Activated naive CD8-positive, alpha-beta T cell treated with anti-CD3 and anti-CD28 coated beads for 36 hours (primary cell): ENCODE results near the gene DLG3. TPM values are rescaled to one million over a fixed set of nuclear protein-coding genes. Genes with fewer than 3 reads are reported as not detected.
"Not testable (repeated sequence)": the region's sequence is repeated elsewhere in the genome, so short reads cannot be mapped to it uniquely, and the experiment has no call there.

Experiments used
- DNase-seq: peaks from one replicate; pipeline ENCODE4 v3.0.0; 2021
- H3K27ac Mint-ChIP-seq: one replicate; pipeline ENCODE4 v1.8.0; 2022; ENCODE audit warnings: mild to moderate bottlenecking, moderate library complexity, mixed read lengths
- H3K27me3 Mint-ChIP-seq: one replicate; pipeline ENCODE4 v1.8.0; 2022; ENCODE audit warnings: mild to moderate bottlenecking, mixed read lengths
- H3K36me3 Mint-ChIP-seq: one replicate; pipeline ENCODE4 v1.8.0; 2021; ENCODE audit warnings: mild to moderate bottlenecking, mixed read lengths
- H3K4me1 Mint-ChIP-seq: one replicate; pipeline ENCODE4 v1.8.0; 2021; ENCODE audit warnings: mixed read lengths
- H3K4me3 Mint-ChIP-seq: one replicate; pipeline ENCODE4 v1.8.0; 2022; ENCODE audit warnings: mild to moderate bottlenecking, moderate library complexity, mixed read lengths
- H3K9me3 Mint-ChIP-seq: one replicate; pipeline ENCODE4 v1.8.0; 2022; ENCODE audit warnings: mixed read lengths
- total RNA-seq, 2 experiments: library from RNA; stranded (reverse); gene quantifications; one replicate each; pipeline ENCODE4 v1.2.3, GENCODE V29; 2021

Gene DLG3
- total RNA-seq, 2 experiments from 2014 or later, result 22.8 to 25.8 TPM

- no peak overlapping the region for H3K4me3 Mint-ChIP-seq
- peaks cover 4% of the 10 kb centered on the region for H3K27me3 Mint-ChIP-seq
- no peak overlapping the region for H3K27ac Mint-ChIP-seq
- H3K36me3 Mint-ChIP-seq, result peaks cover 4% of the 10 kb centered on the region
- no peak for DNase-seq
- H3K9me3 Mint-ChIP-seq, result no peaks in the 10 kb centered on the region
- H3K4me1 Mint-ChIP-seq, result peaks cover 18% of the 10 kb centered on the region
Measured at GRCh38 chrX:70505451-70505841, 60.8 kb downstream of the DLG3 start.

DNA sequence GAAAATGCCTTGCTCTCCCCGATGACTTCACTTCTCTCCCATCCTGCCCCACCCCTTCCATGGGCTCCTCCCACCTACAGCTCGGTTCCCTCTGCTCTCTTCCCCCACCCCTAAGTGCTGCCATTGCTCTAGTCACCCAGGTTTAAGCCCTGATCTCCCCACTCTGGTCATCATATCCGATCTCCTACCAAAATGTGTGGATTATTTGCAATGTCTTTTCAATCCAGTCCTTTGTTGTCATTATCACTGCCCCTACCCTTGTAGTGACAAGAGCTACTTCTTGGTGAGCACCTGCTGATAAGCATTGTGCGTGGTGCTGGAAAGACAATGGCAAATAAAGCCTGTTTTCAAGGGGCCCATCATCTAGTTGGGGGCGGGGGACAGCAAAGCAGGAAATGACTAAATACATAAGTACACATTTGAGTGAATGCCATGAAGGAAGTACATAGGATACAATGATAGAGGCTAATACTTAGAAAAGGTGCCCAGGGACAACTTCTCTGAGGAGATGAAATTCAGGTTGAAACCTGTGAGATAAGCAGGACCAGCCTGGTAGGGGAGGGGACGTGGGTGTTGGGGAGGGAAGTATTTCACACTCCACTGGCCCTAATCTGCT lies 63.8 kb downstream of the DLG3 start:
- H3K4me1 Mint-ChIP-seq, result peaks cover 18% of the 10 kb centered on the region
- peak overlapping the region; percentile 22 for H3K27ac Mint-ChIP-seq
- H3K36me3 Mint-ChIP-seq, result peaks cover 1% of the 10 kb centered on the region
- peak; percentile 13 for DNase-seq
- no peaks in the 10 kb centered on the region for H3K9me3 Mint-ChIP-seq
- H3K27me3 Mint-ChIP-seq, result peaks cover 9% of the 10 kb centered on the region
- no peak overlapping the region for H3K4me3 Mint-ChIP-seq

- Mint-ChIP-seq H3K9me3 (no peaks in the 10 kb centered on the region), H3K4me3 (no peak overlapping the region), H3K27ac (peak overlapping the region; percentile 22), H3K4me1 (peaks cover 18% of the 10 kb centered on the region), H3K27me3 (peaks cover 9% of the 10 kb centered on the region), H3K36me3 (peaks cover 1% of the 10 kb centered on the region)
- DNase-seq, result no peak
Measured at GRCh38 chrX:70509078-70509477, 64.4 kb downstream of the DLG3 start.

DNA sequence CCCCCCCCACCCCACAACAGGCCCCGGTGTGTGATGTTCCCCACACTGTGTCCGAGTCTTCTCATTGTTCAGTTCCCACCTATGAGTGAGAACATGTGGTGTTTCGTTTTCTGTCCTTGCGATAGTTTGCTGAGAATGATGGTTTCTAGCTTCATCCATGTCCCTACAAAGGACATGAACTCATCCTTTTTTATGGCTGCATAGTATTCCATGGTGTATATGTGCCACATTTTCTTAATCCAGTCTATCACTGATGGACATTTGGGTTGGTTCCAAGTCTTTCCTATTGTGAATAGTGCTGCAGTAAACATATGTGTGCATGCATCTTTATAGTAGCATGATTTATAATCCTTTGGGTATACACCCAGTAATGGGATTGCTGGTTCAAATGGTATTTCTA lies 70.6 kb downstream of the DLG3 start:
- not testable (repeated sequence) for H3K27ac Mint-ChIP-seq, H3K4me1 Mint-ChIP-seq, H3K36me3 Mint-ChIP-seq, H3K27me3 Mint-ChIP-seq, H3K4me3 Mint-ChIP-seq, DNase-seq
- H3K9me3 Mint-ChIP-seq, result peaks cover 11% of the 10 kb centered on the region

GRCh38 chrX:70515692-70516091 lies 71.1 kb downstream of the DLG3 start:
- not testable (repeated sequence) for H3K27me3 Mint-ChIP-seq, DNase-seq, H3K36me3 Mint-ChIP-seq, H3K4me1 Mint-ChIP-seq, H3K27ac Mint-ChIP-seq, H3K4me3 Mint-ChIP-seq
- peaks cover 11% of the 10 kb centered on the region for H3K9me3 Mint-ChIP-seq

- Mint-ChIP-seq H3K4me3 (no peak overlapping the region), H3K9me3 (no peaks in the 10 kb centered on the region), H3K36me3 (no peaks in the 10 kb centered on the region), H3K27ac (no peak overlapping the region), H3K27me3 (no peaks in the 10 kb centered on the region), H3K4me1 (peaks cover 8% of the 10 kb centered on the region)
- no peak for DNase-seq
Measured at GRCh38 chrX:70525733-70526132, 81.1 kb downstream of the DLG3 start.

DNA sequence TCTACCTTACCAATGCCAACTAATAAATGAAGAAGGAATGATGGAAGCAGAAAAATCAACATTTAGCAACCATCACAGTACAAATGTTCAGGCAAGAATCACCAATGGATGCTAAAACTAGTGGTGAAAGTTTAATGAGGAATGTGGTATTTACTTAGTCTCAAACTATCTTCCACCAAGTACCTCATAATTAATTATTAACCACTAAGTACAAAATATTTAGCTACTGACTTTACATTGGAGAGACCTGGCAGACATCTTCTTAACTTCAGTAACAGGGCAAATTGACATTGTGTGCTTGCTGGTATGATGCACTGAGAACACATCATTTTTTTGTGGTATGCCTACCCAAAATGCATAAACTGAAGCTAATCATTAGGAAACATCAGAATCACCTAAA lies 82.4 kb downstream of the DLG3 start:
- Mint-ChIP-seq H3K27ac (no peak overlapping the region), H3K4me3 (no peak overlapping the region), H3K4me1 (peaks cover 8% of the 10 kb centered on the region), H3K9me3 (no peaks in the 10 kb centered on the region), H3K27me3 (no peaks in the 10 kb centered on the region), H3K36me3 (no peaks in the 10 kb centered on the region)
- DNase-seq, result no peak

DNA sequence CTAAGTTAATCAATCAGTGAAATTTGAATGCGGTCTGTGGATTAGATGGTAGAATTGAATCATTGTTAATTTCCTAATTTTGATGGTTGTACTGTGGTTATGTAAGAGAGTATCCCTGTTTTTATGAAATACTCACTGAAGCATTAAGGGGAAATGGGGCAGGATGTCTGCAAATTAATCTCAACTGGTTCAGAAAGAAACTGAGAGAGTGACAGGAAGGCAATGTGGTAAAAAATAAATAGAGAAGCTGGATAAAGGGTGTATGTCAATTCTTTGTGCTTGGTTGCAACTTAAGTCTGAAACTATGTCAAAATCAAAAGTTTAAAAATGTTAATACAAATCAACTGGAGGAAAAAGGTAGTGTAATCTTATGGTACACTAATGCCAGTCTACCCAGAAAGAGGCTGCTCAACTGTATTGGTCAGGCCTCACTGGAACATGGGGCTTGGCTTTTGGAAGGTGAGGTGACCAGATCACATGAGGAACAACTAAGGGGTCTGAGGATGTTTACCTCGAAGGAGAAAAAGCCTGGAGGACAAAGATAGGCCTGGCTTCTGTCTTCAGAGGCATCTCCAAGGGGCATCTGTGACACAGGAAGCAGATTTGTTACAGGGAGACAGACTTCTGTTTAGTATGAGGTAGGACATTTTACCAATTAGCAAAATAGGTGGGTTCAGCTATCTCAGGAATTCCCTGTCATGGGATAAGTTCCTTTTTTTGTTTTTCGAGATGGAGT lies 83.1 kb downstream of the DLG3 start:
- no peak for DNase-seq
- peaks cover 8% of the 10 kb centered on the region for H3K4me1 Mint-ChIP-seq
- H3K4me3 Mint-ChIP-seq, result no peak overlapping the region
- H3K27me3 Mint-ChIP-seq, result no peaks in the 10 kb centered on the region
- no peak overlapping the region for H3K27ac Mint-ChIP-seq
- no peaks in the 10 kb centered on the region for H3K36me3 Mint-ChIP-seq
- H3K9me3 Mint-ChIP-seq, result no peaks in the 10 kb centered on the region

DNA sequence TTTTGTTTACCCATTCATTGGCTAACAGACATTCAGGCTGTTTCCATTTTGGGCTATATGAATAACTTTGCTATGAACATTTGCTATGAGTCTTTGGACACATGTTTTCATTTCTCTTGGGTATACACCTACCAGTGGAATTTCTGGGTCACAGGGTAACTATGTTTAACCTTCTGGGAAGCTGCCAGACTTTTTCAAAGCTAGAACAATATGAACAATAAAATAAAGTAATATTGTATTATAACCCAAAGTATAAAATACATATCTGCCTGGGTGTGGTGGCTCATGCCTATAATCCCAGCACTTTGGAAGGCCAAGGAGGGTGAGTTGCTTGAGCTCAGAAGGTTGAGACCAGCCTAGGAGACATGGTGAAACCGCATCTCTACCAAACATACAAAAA lies 90.6 kb downstream of the DLG3 start:
- no peaks in the 10 kb centered on the region for H3K36me3 Mint-ChIP-seq
- DNase-seq, result no peak
- H3K4me3 Mint-ChIP-seq, result no peak overlapping the region
- no peaks in the 10 kb centered on the region for H3K9me3 Mint-ChIP-seq
- H3K4me1 Mint-ChIP-seq, result no peaks in the 10 kb centered on the region
- H3K27me3 Mint-ChIP-seq, result peaks cover 10% of the 10 kb centered on the region
- H3K27ac Mint-ChIP-seq, result no peak overlapping the region

- Mint-ChIP-seq H3K4me1 (peaks cover 10% of the 10 kb centered on the region), H3K4me3 (no peak overlapping the region), H3K27ac (no peak overlapping the region), H3K36me3 (no peaks in the 10 kb centered on the region), H3K27me3 (no peaks in the 10 kb centered on the region), H3K9me3 (no peaks in the 10 kb centered on the region)
- no peak for DNase-seq
Measured at GRCh38 chrX:70549429-70549828, 104.8 kb downstream of the DLG3 start.

- H3K27ac Mint-ChIP-seq, result no peak overlapping the region
- H3K27me3 Mint-ChIP-seq, result no peaks in the 10 kb centered on the region
- no peak overlapping the region for H3K4me3 Mint-ChIP-seq
- H3K4me1 Mint-ChIP-seq, result peaks cover 12% of the 10 kb centered on the region
- H3K9me3 Mint-ChIP-seq, result no peaks in the 10 kb centered on the region
- DNase-seq, result no peak
- no peaks in the 10 kb centered on the region for H3K36me3 Mint-ChIP-seq
Measured at GRCh38 chrX:70552130-70552704, 107.6 kb downstream of the DLG3 start.

- H3K27ac Mint-ChIP-seq, result peak overlapping the region; percentile 71
- DNase-seq, result no peak
- H3K36me3 Mint-ChIP-seq, result no peaks in the 10 kb centered on the region
- H3K4me1 Mint-ChIP-seq, result peaks cover 12% of the 10 kb centered on the region
- no peak overlapping the region for H3K4me3 Mint-ChIP-seq
- no peaks in the 10 kb centered on the region for H3K9me3 Mint-ChIP-seq
- H3K27me3 Mint-ChIP-seq, result no peaks in the 10 kb centered on the region
Measured at GRCh38 chrX:70553516-70553915, 108.9 kb downstream of the DLG3 start.

DNA sequence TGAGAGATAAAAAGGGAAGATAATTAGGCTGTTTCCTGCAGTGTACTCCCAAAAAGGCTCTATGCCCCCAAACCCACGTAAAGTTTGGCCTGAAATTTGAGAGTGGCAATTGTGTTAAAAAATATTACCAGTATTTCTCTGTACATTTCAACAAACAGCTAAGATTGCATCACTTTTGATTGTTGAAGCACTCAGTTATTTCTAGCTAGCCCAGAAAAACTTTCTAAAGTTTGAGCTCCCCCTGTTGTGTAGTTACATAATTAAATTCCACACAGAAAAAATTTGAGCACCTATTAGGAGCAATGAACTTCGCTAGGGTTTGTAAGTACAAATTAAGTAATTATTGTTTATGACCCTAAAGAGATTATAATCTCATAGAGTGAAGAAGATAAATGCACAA lies 109.4 kb downstream of the DLG3 start:
- Mint-ChIP-seq H3K9me3 (no peaks in the 10 kb centered on the region), H3K4me3 (no peak overlapping the region), H3K4me1 (peaks cover 12% of the 10 kb centered on the region), H3K27ac (peak overlapping the region; percentile 71), H3K27me3 (no peaks in the 10 kb centered on the region), H3K36me3 (no peaks in the 10 kb centered on the region)
- DNase-seq, result no peak

DNA sequence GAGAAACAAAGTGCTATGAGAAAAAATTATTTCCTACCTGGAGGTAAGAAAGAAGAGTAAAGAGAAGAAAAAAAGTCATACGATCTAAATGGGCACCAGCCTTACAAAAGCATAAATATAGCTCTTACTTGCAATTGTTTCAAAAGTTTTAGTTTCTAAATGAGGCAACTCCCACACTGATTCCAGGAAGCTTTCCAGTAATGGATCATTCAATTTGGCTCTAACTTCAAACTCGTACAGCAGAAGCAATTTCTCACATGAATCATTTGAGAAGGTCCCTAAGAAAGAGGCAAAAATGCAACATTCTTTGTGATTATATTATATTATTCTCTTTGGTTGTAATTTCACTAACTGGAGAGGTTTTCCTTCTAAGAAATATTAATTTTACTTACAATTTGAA lies 109.9 kb downstream of the DLG3 start:
- DNase-seq, result no peak
- Mint-ChIP-seq H3K27me3 (no peaks in the 10 kb centered on the region), H3K9me3 (no peaks in the 10 kb centered on the region), H3K36me3 (no peaks in the 10 kb centered on the region), H3K27ac (no peak overlapping the region), H3K4me1 (peaks cover 12% of the 10 kb centered on the region), H3K4me3 (no peak overlapping the region)

GRCh38 chrX:70554948-70555347 lies 110.3 kb downstream of the DLG3 start:
- no peak for DNase-seq
- peaks cover 12% of the 10 kb centered on the region for H3K4me1 Mint-ChIP-seq

More at GRCh38 chrX:70554948-70555347, 110.3 kb downstream of the DLG3 start:
- no peaks in the 10 kb centered on the region for H3K36me3 Mint-ChIP-seq
- no peak overlapping the region for H3K4me3 Mint-ChIP-seq
- H3K27me3 Mint-ChIP-seq, result no peaks in the 10 kb centered on the region
- H3K9me3 Mint-ChIP-seq, result no peaks in the 10 kb centered on the region
- no peak overlapping the region for H3K27ac Mint-ChIP-seq
